Uterine smooth muscle cell (primary cell): ENCODE data around the gene ALOX15. TPM values are rescaled to one million over a fixed set of nuclear protein-coding genes. Genes with fewer than 3 reads are reported as not detected.

Experiments
- total RNA-seq: library from RNA; depleted of rRNA; stranded (reverse); fragments of >200 nt; gene quantifications from 2 replicates; pipeline ENCODE4 v1.2.3, GENCODE V29; 2014

The ALOX15 gene, protein sequence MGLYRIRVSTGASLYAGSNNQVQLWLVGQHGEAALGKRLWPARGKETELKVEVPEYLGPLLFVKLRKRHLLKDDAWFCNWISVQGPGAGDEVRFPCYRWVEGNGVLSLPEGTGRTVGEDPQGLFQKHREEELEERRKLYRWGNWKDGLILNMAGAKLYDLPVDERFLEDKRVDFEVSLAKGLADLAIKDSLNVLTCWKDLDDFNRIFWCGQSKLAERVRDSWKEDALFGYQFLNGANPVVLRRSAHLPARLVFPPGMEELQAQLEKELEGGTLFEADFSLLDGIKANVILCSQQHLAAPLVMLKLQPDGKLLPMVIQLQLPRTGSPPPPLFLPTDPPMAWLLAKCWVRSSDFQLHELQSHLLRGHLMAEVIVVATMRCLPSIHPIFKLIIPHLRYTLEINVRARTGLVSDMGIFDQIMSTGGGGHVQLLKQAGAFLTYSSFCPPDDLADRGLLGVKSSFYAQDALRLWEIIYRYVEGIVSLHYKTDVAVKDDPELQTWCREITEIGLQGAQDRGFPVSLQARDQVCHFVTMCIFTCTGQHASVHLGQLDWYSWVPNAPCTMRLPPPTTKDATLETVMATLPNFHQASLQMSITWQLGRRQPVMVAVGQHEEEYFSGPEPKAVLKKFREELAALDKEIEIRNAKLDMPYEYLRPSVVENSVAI
- total RNA-seq, result not detected in 2 replicates

DNA sequence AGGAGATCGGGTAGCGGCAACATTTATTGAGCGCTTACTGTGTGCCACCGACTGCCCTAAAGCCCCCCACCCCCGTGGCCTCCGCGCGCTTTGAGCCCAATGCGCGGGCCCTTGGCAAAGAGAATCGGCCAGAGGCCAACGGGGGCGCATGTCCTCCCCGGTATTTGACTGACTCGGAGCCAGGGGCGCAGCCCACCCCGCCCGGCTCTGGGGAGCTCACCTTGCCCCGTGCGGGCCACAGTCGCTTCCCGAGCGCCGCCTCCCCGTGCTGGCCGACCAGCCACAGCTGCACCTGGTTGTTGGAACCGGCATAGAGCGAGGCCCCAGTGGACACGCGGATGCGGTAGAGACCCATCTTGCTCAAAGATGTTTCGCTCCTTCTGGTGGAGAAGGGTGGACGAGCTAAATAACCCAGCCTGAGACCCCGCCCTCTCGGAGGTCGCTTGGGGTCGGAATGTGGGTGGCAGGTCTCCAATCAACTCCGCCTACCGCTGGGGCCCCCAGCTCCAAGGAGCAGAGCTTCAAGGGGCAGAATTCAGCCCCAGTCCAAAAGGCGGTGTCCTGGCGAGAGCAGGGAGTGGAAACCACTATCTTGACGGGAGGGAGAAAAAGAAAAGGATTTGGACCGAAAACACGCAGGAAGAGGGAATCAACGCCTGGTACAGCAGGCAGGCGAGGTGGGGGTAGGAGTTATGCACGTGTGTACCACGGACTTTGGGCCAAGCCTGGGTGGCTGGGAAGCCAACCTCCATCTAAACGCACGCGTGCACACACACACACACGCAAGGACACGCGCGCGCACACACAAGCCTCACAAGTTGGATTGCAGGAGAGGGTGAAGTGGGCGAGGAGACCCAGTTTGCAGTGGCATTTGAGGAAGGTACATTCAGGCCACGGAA lies at the start of gene ALOX15:
ALOX15 (minus strand) TSS at position 382 of the 899 bp plus-strand sequence; CDS start at position 355, 27 bp downstream.

DNA sequence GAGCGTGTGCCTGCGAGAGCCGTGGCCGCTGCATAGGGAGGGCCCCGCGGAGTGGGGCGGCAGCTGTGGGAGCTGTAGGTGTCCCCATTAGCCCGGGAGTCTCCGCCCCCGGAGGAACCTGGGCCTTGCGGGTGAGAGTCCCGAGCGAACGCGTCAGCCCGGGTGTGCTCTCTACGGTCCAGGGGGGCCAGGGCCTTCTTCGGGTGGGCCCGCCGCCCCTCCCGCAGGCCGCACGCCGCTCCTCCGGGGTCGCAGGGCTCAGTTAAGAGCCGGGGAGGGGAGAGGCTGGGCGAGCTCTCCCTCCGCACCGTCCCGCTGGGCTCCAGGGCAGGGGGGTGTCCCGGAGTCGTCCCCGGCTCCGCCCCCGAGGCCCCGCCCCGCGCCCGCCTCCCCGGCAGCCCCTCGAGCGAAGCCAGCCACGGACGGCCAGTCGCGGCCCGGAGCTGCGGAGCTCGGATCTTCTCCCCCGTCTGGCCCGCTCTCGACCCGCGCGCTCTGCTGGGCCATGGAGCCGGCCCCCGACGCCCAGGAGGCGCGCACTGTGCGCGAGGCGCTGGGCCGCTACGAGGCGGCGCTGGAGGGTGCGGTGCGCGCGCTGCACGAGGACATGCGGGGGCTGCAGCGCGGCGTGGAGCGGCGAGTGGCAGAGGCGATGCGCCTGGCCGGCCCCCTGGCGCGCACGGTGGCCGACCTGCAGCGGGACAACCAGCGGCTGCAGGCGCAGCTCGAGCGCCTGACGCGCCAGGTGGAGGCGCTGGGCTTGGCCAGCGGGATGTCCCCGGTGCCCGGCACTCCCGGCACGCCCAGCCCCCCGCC lies 57.2 kb downstream of the ALOX15 start, which contains the start of gene SMTNL2:
SMTNL2 (plus strand) TSS at position 429 of the 816 bp plus-strand sequence; CDS start at position 506, 77 bp downstream.

Other genes with a start within 250 kb of the ALOX15 start
- not detected in 2 replicates for gene SPNS3, start 207.7 kb downstream of the ALOX15 start, total RNA-seq
- gene SPNS2, start 142.8 kb downstream of the ALOX15 start, total RNA-seq, result 0.11 TPM in 1 of 2 replicates, not detected in the other
- 52.6 and 60.8 TPM in 2 replicates for gene MYBBP1A, start 86.3 kb downstream of the ALOX15 start, total RNA-seq
- not detected in 2 replicates for gene GGT6, start 81.1 kb downstream of the ALOX15 start, total RNA-seq
- gene SMTNL2, start 57.1 kb downstream of the ALOX15 start, total RNA-seq, result under 0.01 TPM in 1 of 2 replicates, not detected in the other
- 30.9 and 33.4 TPM in 2 replicates for gene PELP1, start 62.5 kb upstream of the ALOX15 start, total RNA-seq
- gene ARRB2, start 69.0 kb upstream of the ALOX15 start, total RNA-seq, result 3.5 and 5.2 TPM in 2 replicates
- gene MED11, start 89.8 kb upstream of the ALOX15 start, total RNA-seq, result 10.4 and 14.5 TPM in 2 replicates
- not detected in 2 replicates for gene ZMYND15, start 98.2 kb upstream of the ALOX15 start, total RNA-seq
- gene CXCL16, start 98.2 kb upstream of the ALOX15 start, total RNA-seq, result 0.33 and 1.6 TPM in 2 replicates
- not detected in 2 replicates for gene TM4SF5, start 130.2 kb upstream of the ALOX15 start, total RNA-seq
- gene VMO1, start 144.7 kb upstream of the ALOX15 start, total RNA-seq, result 0.11 and 0.12 TPM in 2 replicates
- not detected in 2 replicates for gene GLTPD2, start 147.3 kb upstream of the ALOX15 start, total RNA-seq
- 166 and 190 TPM in 2 replicates for gene PSMB6, start 154.5 kb upstream of the ALOX15 start, total RNA-seq
- 10.5 and 16.7 TPM in 2 replicates for gene PLD2, start 165.5 kb upstream of the ALOX15 start, total RNA-seq
- gene MINK1, start 191.7 kb upstream of the ALOX15 start, total RNA-seq, result 20.0 and 29.7 TPM in 2 replicates